ENCODE measurements around the gene CEP170B. TPM values are rescaled to one million over a fixed set of nuclear protein-coding genes. Genes with fewer than 3 reads are reported as not detected.
"Not testable (repeated sequence)": the region's sequence is repeated elsewhere in the genome, so short reads cannot be mapped to it uniquely, and the experiment has no call there.

CEP170B gene
- total and polyA plus RNA-seq, 4 donors = 1.5 to 10.9 (median 6.7) TPM

- TF ChIP-seq EGR1 (IDR thresholded peaks at IDR 0.05; ENCODE audit: low read depth in 2 of 2) = no peak
- TF ChIP-seq GABPA (IDR thresholded peaks at IDR 0.05 in 1 of 2, conservative IDR thresholded peaks at IDR 0.05 in 1 of 2) = no peak
- TF ChIP-seq CTCF (IDR thresholded peaks at IDR 0.05; ENCODE audit: low read depth, low read length, missing input control) = no peak
- no peak for TF ChIP-seq RXRA (IDR thresholded peaks at IDR 0.05)
- TF ChIP-seq REST (IDR thresholded peaks at IDR 0.05) = no peak
- no peak for TF ChIP-seq TAF1 (conservative IDR thresholded peaks at IDR 0.05)
- TF ChIP-seq ZBTB33 (IDR thresholded peaks at IDR 0.05) = no peak
- no peak for TF ChIP-seq MAX (IDR thresholded peaks at IDR 0.05)
- TF ChIP-seq ATF3 (IDR thresholded peaks at IDR 0.05) = no peak
- TF ChIP-seq NR2F2 (IDR thresholded peaks at IDR 0.05) = no peak
- TF ChIP-seq HNF4A (conservative IDR thresholded peaks at IDR 0.05) = no peak
- no peak for TF ChIP-seq YY1 (IDR thresholded peaks at IDR 0.05)
- TF ChIP-seq FOXA1 (IDR thresholded peaks at IDR 0.05) = no peak
- no peak for TF ChIP-seq HNF4G (IDR thresholded peaks at IDR 0.05)
- 96% methylated on average over 49 of the region's 49 CpGs for WGBS
- no peaks in the 10 kb centered on the region for H3K9me3 ChIP-seq (ENCODE audit: control insufficient read depth in 4 of 4, low read length in 3 of 4)
- no peak overlapping the region for H3K27ac ChIP-seq (ENCODE audit: low read depth in 1 of 2, low read length in 2 of 2)
- no peaks in the 10 kb centered on the region for H3K4me1 ChIP-seq (ENCODE audit: control insufficient read depth in 4 of 4, insufficient read depth in 4 of 4, low read length in 3 of 4)
- H3K36me3 ChIP-seq (ENCODE audit: control insufficient read depth in 4 of 4, insufficient read depth in 3 of 4, low read depth in 1 of 4, low read length in 3 of 4) = peaks cover 2 to 47% (median 21%) of the 10 kb centered on the region in 4 donors
- no peak overlapping the region for H3K4me3 ChIP-seq (ENCODE audit: low read depth in 1 of 3, low read length in 3 of 3)
- no peak for DNase-seq (ENCODE audit: low spot score)
- H3K9ac ChIP-seq (ENCODE audit: low read depth in 1 of 2, low read length in 2 of 2) = no peak overlapping the region
- H3K27me3 ChIP-seq (ENCODE audit: control insufficient read depth in 4 of 4, insufficient read depth in 4 of 4, low read length in 3 of 4) = no peaks in the 10 kb centered on the region
Observed at GRCh38 chr14:104883681-104884361, 18.8 kb downstream of the CEP170B start.

GRCh38 chr14:104884381-104884780, 19.3 kb downstream of the CEP170B start:
- WGBS = 90% methylated on average over 29 of the region's 34 CpGs
- not testable (repeated sequence) for H3K27ac ChIP-seq (ENCODE audit: low read depth in 1 of 2, low read length in 2 of 2); H3K4me3 ChIP-seq (ENCODE audit: low read depth in 1 of 3, low read length in 3 of 3); H3K9ac ChIP-seq (ENCODE audit: low read depth in 1 of 2, low read length in 2 of 2); H3K9me3 ChIP-seq (ENCODE audit: control insufficient read depth in 4 of 4, low read length in 3 of 4); DNase-seq (ENCODE audit: low spot score); H3K27me3 ChIP-seq (ENCODE audit: control insufficient read depth in 4 of 4, insufficient read depth in 4 of 4, low read length in 3 of 4); H3K4me1 ChIP-seq (ENCODE audit: control insufficient read depth in 4 of 4, insufficient read depth in 4 of 4, low read length in 3 of 4)
- H3K36me3 ChIP-seq (ENCODE audit: control insufficient read depth in 4 of 4, insufficient read depth in 3 of 4, low read depth in 1 of 4, low read length in 3 of 4) = peaks cover 2 to 47% (median 22%) of the 10 kb centered on the region in 4 donors
